ENCODE measurements around the gene BRICD5.

Gene BRICD5

DNA sequence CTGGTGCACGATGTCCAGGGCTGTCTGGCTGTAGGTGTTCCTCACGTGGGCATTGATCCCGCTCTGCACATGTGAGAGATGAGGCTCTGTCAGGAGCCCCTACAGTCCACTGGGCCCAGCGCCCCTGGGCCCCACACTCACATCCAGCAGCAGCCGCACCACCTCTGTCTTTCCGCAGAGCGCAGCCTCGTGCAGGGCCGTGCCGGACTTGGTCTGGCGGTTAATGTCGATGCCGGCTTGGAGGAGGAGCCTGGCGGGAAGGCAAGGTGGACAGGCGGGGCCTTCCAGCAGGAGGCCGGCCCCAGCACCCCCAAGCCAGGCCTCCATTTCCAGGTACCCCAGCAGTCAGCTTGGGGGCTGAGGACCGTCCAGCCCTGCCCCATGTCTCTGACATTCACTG is 23.5 kb downstream of the BRICD5 start:
- no peaks in the 10 kb centered on the region for H3K36me3 ChIP-seq (ENCODE audit: control insufficient read depth, insufficient read depth, low read length)
- no peaks in the 10 kb centered on the region for H3K79me2 ChIP-seq
- TF ChIP-seq CTCF (IDR thresholded peaks at IDR 0.05), result no peak

GRCh38 chr16:2186505-2186904 is 24.2 kb downstream of the BRICD5 start:
- Histone ChIP-seq H3K4me2 (ENCODE audit: low read length) (no peak overlapping the region), H3K4me1 (no peaks in the 10 kb centered on the region), H2AFZ (no peak overlapping the region), H3K36me3 (ENCODE audit: control insufficient read depth, insufficient read depth, low read length) (no peaks in the 10 kb centered on the region), H3K4me3 (ENCODE audit: low read depth, low read length) (no peak overlapping the region), H3K9me3 (ENCODE audit: control insufficient read depth, low read length) (no peaks in the 10 kb centered on the region), H3K9ac (no peak overlapping the region), H3K27me3 (ENCODE audit: control insufficient read depth, insufficient read depth, low read length) (no peaks in the 10 kb centered on the region), H3K79me2 (no peaks in the 10 kb centered on the region), H3K27ac (no peak overlapping the region)
- TF ChIP-seq CTCF (IDR thresholded peaks at IDR 0.05), result no peak

More for the DNA sequence above, 23.5 kb downstream of the BRICD5 start:
- Histone ChIP-seq H3K4me2 (ENCODE audit: low read length) (no peak overlapping the region), H3K4me3 (ENCODE audit: low read depth, low read length) (no peak overlapping the region), H3K9me3 (ENCODE audit: control insufficient read depth, low read length) (no peaks in the 10 kb centered on the region), H3K4me1 (no peaks in the 10 kb centered on the region), H2AFZ (no peak overlapping the region), H3K27me3 (ENCODE audit: control insufficient read depth, insufficient read depth, low read length) (no peaks in the 10 kb centered on the region), H3K27ac (no peak overlapping the region), H3K9ac (no peak overlapping the region)

DNA sequence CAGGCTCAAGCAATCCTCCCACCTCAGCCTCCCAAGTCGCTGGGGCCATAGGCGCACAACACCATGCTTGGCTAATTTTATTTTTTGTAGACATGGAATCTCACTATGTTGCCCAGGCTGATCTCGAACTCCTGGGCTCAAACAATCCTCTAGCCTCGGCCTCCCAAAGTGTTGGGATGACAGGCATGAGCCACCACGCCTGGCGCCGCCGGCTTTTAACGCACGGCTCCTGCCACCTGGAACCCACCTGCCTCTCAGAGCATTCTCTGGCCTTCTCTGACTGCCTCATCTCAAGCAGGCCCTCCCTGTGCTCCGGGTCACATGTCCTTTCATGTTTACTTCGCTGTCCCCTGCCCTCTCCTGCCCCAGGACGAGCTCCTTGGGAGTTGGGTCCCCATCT is 24.6 kb downstream of the BRICD5 start:
- Histone ChIP-seq H3K36me3 (ENCODE audit: control insufficient read depth, insufficient read depth, low read length) (no peaks in the 10 kb centered on the region), H3K9ac (no peak overlapping the region), H2AFZ (no peak overlapping the region), H3K27me3 (ENCODE audit: control insufficient read depth, insufficient read depth, low read length) (no peaks in the 10 kb centered on the region), H3K4me1 (no peaks in the 10 kb centered on the region), H3K4me3 (ENCODE audit: low read depth, low read length) (no peak overlapping the region), H3K27ac (no peak overlapping the region), H3K79me2 (no peaks in the 10 kb centered on the region), H3K4me2 (ENCODE audit: low read length) (no peak overlapping the region), H3K9me3 (ENCODE audit: control insufficient read depth, low read length) (no peaks in the 10 kb centered on the region)
- TF ChIP-seq CTCF (IDR thresholded peaks at IDR 0.05), result no peak

DNA sequence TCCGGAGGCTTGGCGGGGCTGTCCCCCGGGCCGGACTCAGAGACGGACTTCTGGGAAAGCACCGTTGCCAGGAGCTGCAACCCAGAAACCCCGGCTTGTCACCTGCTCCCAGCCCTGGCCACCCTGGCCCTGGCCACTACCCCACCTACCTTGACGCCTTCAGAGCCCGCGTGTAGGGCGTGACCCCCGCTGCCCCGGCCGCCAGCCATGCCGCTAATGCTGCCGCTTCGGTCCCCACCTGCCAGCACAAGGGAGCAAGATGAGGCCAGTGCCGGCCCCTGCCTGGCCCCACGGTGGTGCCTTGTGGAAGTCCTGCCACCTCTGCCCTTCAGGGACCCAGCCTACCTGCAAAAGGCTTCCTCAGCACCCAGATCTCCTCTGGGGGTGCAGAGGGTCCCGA is 25.7 kb downstream of the BRICD5 start:
- no peak overlapping the region for H3K27ac ChIP-seq
- H3K9ac ChIP-seq, result no peak overlapping the region
- no peak overlapping the region for H3K4me2 ChIP-seq (ENCODE audit: low read length)
- no peaks in the 10 kb centered on the region for H3K27me3 ChIP-seq (ENCODE audit: control insufficient read depth, insufficient read depth, low read length)
- no peak overlapping the region for H3K4me3 ChIP-seq (ENCODE audit: low read depth, low read length)
- no peak for TF ChIP-seq CTCF (IDR thresholded peaks at IDR 0.05)
- H2AFZ ChIP-seq, result no peak overlapping the region
- no peaks in the 10 kb centered on the region for H3K36me3 ChIP-seq (ENCODE audit: control insufficient read depth, insufficient read depth, low read length)
- H3K79me2 ChIP-seq, result no peaks in the 10 kb centered on the region
- no peaks in the 10 kb centered on the region for H3K9me3 ChIP-seq (ENCODE audit: control insufficient read depth, low read length)
- H3K4me1 ChIP-seq, result no peaks in the 10 kb centered on the region

- no peak overlapping the region for H3K9ac ChIP-seq
- H3K79me2 ChIP-seq, result no peaks in the 10 kb centered on the region
- H3K27ac ChIP-seq, result no peak overlapping the region
- no peaks in the 10 kb centered on the region for H3K36me3 ChIP-seq (ENCODE audit: control insufficient read depth, insufficient read depth, low read length)
- no peak overlapping the region for H2AFZ ChIP-seq
- H3K27me3 ChIP-seq (ENCODE audit: control insufficient read depth, insufficient read depth, low read length), result no peaks in the 10 kb centered on the region
- no peak overlapping the region for H3K4me2 ChIP-seq (ENCODE audit: low read length)
- no peaks in the 10 kb centered on the region for H3K4me1 ChIP-seq
- TF ChIP-seq CTCF (IDR thresholded peaks at IDR 0.05), result no peak
- no peak overlapping the region for H3K4me3 ChIP-seq (ENCODE audit: low read depth, low read length)
- no peaks in the 10 kb centered on the region for H3K9me3 ChIP-seq (ENCODE audit: control insufficient read depth, low read length)
Observed at GRCh38 chr16:2184346-2184745, 26.3 kb downstream of the BRICD5 start.
